NCI-H774 (cell line): ENCODE measurements around the gene PSMD1.
A peak's percentile ranks its signal among the peaks of the same experiment; 100 is the strongest.
"Not testable (repeated sequence)": the region's sequence is repeated elsewhere in the genome, so short reads cannot be mapped to it uniquely, and the experiment has no call there.

Experiments used
- DNase-seq: peaks from one replicate; lab custom pipeline; 2025; lab: John Stamatoyannopoulos, UW

Gene PSMD1

DNA sequence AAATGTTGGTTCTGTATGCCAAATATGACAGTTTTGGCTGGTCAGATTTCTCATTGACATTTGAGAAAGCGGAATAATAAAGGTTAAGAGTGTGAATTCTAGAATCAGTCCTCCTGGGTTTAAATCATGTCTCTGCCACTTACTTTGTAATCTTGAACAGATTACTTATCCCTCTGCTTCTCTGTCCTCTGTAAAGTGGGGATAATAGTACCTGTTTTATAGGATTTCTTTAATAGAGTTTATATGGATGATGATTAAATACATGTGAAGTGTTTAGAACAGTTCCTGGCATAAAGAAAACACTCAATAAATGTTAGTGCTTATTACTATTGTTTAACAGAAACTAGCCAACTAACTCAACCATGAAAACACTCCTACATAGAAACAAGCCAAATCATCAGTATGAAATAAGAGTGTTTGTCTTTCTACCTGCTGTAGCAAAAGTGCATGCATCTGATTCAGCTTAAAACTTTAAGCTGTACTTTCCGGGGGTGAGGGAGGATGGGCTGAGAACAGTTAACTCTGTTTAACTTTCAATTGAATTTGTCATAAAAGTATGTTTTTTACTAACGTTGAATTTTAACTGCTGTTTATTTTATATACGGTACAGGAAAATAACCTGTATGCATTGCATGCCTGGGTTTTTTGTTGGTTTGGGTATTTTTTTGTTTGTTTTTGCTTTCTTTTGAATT is 61.4 kb downstream of the PSMD1 start:
- DNase-seq: no peak

GRCh38 chr2:231118614-231118942 is 61.9 kb downstream of the PSMD1 start:
- no peak for DNase-seq

DNA sequence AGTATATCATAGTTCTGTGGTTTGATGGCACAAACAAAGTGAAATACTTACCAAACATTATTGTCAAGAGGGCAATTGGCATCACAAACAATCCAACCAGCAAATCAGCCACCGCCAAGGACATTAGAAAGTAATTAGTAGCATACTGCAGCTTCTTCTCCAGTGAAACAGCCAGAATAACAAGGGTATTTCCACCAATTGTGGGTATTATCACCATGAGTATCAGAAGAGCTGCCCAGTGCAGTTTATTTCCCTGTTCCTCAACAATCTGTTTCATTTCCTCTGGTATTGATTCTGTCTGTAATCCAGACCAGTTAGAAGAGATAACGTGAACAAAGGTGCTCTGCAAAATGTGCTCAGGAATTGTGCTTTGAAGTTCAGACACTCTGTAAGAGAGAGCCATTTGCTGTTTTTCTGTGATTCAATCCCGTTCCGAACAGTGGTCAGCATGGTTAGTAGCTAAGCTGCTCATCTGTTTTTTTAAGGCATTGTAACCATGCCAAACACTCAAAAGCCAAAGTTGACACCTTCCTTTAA is 66.8 kb downstream of the PSMD1 start:
- DNase-seq: no peak

- DNase-seq: no peak
Observed at GRCh38 chr2:231124838-231125568, 68.3 kb downstream of the PSMD1 start, which contains the start of gene HTR2B. Gene HTR2B, minus strand, starts transcription at chr2:231125042. Its CDS starts 1,278 bp downstream, at chr2:231123764.

DNA sequence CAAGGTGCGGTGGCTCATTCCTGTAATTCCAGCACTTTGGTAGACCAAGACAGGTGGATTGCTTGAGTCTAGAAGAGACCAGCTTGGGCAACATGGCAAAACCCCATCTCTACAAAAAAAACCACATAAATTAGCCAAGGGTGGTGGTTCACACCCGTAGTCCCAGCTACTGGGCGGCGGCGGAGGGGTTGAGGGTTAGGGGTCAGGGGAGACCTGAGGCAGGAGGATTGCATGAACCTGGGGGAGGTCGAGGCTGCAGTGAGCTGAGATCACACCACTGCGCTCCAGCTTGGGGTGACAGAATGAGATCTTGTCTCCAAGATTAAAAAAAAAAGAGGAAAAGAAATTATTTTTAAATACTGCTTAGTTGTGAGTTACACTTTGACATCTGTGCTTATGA is 69.5 kb downstream of the PSMD1 start:
- no peak for DNase-seq

- DNase-seq: no peak
Observed at GRCh38 chr2:231127480-231127879, 70.8 kb downstream of the PSMD1 start.

GRCh38 chr2:231127936-231128335 is 71.3 kb downstream of the PSMD1 start:
- DNase-seq: no peak

DNA sequence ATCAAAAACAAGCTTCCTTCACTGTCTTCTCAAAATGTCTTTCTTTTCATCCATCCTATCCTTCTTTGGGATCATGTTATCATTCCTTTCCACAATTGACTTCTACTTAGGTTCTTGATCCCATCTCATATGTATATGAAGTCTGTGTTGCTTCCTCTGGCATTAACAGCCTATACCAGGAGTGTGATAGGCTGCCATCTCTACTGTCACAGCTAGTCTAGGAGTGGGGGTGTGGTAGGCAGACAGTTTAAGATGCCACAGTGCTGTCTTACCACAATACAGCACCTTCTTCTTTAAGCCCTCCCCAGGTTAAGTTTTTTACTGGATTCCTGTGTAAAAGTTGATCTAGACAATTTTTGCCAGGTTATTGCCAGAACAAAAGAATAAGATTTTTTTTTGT is 71.9 kb downstream of the PSMD1 start:
- no peak for DNase-seq

DNA sequence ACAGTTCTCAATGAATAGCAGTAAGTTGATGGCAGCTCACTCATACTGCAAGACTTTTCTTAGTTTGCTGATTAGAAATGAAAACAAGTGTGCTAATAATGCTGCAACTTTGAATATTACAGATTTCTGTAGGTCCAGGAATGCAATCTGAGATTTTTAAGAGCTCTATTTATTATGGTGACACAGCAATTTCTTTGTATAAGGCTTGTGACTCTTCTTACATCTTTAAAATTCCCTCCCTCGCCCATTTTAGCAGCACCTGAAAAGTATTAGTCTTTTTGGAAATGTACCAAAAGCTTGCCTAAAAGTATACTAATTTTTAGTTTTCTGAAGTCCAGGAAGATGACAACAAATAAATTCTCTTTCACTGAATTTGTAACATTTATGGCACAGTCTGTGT is 72.5 kb downstream of the PSMD1 start:
- no peak for DNase-seq

DNA sequence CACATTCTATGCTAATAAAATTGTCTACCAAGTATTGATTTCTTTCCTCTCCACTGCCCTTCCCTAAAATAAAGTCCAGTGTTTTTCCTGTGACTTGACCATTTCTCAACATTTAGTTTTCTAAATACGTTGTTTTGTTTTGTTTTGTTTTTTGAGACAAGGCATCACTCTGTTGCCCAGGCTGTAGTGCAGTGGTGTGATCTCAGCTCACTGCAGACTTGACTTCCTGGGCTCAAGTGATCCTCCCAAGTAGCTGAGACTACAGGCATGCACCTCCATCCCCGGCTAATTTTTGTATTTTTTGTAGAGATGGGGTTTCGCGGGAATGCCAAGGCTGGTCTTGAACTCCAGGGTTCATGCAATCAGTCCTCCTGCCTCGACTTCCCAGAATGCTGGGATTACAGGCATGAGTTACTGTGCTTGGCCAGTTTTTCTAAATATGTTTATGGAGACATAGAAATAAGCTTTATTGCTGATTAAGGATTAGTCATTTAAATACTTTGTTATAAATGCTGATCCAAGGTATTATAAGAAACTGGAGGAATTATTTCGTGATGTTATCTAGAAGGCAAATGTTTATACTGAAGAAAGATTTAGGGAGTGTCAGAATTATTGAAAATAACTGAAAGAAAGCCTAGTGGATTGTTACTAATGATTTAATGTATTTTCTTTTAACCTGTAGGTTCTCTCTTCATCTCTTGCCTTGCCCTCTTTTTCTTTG is 73.8 kb downstream of the PSMD1 start:
- DNase-seq: no peak

DNA sequence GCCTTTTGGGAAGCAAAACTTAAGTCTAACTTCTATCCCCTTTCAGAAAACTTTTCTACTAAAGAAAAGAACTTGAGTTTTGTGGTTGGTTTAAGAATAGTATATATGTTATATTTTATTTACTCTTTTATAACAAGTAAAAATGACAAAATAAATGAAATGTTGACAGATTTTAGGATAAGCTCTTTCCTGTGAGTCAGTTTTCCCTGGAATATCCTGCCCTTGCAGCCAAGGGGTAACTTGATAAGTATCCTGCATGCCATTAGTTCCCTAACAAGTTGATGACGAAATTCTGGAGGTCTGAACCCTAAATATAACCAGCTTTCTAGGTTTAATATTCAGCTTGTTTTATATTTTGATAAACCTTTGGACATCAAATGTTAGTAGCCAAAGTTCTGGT is 75.5 kb downstream of the PSMD1 start:
- no peak for DNase-seq

GRCh38 chr2:231133365-231134099 is 76.9 kb downstream of the PSMD1 start:
- no peak for DNase-seq

DNA sequence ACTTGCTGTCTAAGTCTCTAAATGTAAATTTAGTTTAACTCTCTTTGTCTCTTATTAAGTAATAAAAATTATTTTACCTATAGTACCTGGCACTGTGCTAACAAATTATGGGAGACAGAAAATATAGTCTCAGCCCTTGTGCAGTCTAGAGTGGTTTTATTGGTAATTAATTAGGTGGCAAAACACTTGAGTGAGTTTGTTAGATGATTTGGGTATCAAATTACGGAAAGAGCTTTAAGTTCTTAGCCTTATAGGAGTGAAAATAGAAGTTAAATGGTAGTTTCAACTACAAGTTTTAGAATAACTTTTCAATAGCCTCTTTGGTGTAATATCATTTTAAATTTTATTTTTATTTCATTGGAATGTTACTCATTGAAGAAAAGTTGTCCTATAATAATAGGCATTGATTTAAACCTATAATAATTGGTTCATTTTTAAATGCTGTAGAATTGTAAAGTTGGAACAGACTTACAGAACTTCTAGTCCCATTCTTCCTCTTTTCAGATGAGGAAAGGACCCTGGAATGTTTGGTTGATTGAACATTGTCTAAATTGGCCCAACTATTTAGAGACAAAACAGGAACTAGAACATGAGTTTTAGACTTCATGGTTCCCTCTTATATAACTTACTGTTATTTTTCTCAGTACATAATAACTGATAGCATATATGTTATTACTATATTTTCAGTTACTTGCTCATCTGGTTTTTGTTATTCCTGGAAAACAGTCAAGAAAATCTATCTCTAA is 78.4 kb downstream of the PSMD1 start:
- DNase-seq: no peak

GRCh38 chr2:231138699-231139098 is 82.0 kb downstream of the PSMD1 start:
- DNase-seq: peak; percentile 63

DNA sequence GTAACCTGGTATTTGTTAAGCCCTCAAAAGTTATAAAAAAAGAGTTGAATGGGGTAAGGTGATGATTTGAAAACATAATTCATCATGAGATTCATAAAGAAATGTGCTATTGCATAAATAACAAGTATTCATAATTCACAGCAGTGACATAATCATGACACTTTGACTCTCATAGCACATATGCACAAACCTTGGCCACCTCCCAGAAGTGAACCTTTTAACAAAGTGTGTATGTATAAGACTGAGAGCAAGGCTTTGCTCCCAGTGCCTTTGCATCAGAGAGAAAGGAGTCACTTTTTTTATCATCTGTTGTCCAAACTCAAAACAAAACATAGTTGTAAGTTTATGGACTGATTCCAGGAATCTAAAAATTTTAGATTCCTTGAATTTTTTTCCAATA is 83.1 kb downstream of the PSMD1 start:
- no peak for DNase-seq

DNA sequence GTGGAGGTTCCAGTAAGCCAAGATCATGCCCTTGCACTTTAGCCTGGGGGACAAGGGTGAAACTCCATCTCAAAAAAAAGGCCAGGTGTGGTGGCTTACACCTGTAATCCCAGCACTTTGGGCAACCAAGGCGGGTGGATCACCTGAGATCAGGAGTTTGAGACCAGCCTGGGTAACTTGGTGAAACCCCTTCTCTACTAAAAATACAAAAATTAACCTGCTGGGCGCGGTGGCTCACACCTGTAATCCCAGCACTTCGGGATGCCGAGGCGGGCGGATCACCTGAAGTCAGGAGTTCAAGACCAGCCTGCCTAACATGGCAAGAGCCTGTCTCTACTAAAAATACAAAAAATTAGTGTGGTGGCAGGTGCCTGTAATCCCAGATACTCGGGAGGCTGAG is 84.1 kb downstream of the PSMD1 start:
- not testable (repeated sequence) for DNase-seq

- DNase-seq: no peak
Observed at GRCh38 chr2:231144896-231145295, 88.2 kb downstream of the PSMD1 start.

- DNase-seq: no peak
Observed at GRCh38 chr2:231146665-231147064, 90.0 kb downstream of the PSMD1 start.

DNA sequence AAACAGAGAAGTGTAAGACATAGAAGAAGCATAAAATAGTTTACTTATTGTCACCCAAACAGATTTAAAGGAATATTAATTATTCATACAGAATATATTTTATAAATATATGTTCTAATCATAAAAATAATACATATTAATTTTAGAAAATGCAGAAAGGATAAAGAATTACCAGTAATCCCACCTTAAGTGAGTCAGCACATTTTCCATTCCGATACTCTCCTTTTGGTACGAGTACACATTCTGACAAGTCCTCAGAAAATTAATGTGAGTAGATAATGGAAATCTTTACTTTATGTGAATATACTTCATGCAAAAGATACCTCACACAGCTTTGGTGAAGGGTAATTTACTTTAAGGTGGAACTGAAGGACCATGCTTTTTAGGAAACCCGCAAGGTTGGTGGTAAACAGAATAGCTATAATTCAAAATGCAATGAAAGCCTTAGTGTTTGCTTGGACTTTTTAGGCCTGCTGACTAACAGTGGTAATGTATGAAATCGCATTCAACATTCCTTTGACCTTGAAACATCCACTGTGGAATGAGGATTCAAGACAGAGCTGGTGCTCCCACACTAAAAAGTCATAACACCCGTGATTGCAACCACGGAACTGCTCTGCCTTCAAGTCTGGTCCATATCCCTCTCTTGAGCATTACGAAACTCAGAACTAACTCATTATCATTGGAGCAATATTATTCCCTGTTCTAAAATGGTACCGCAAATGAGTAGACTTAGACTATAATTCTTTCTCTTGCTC is 96.3 kb downstream of the PSMD1 start:
- no peak for DNase-seq

DNA sequence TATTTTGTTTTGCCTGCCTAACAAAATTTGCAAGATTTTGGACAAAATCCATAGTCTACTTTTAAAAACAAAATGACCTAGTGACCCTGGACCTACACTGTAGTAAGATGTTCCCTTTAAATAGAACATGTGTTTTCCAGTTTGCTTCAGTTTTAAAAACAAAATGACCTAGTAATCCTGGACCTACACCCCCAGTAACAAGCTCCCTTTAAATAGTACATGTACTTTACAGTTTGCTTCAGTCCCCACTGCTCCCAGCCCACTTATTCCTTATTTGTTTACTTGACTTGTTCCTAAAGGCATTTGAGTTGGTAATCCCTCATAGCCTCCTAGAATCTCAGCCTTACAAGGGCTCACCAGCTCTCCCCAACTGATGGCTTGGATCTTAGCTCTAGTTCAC is 102.6 kb downstream of the PSMD1 start:
- no peak for DNase-seq

DNA sequence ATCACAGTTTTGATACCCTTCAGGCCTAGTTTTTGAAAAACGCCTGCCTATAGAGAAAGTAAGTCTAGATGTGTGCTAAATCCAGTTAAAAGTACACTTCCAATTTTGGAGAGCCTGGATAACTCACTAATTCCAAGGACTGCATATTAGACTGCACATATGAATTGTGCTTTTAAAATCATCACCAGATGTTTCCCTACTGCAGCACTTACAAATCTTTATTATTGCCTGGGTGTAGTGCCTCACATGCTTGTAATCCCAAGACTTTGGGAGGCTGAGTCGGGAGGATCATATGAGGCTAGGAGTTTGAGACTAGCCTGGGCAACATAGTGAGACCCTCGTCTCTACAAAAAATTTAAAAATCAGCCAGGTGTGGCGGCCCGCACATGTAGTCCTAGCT is 104.0 kb downstream of the PSMD1 start:
- no peak for DNase-seq
